ENCODE data around the gene SLC13A3.
A peak's percentile ranks its signal among the peaks of the same experiment; 100 is the strongest.

The SLC13A3 gene, protein sequence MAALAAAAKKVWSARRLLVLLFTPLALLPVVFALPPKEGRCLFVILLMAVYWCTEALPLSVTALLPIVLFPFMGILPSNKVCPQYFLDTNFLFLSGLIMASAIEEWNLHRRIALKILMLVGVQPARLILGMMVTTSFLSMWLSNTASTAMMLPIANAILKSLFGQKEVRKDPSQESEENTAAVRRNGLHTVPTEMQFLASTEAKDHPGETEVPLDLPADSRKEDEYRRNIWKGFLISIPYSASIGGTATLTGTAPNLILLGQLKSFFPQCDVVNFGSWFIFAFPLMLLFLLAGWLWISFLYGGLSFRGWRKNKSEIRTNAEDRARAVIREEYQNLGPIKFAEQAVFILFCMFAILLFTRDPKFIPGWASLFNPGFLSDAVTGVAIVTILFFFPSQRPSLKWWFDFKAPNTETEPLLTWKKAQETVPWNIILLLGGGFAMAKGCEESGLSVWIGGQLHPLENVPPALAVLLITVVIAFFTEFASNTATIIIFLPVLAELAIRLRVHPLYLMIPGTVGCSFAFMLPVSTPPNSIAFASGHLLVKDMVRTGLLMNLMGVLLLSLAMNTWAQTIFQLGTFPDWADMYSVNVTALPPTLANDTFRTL

DNA sequence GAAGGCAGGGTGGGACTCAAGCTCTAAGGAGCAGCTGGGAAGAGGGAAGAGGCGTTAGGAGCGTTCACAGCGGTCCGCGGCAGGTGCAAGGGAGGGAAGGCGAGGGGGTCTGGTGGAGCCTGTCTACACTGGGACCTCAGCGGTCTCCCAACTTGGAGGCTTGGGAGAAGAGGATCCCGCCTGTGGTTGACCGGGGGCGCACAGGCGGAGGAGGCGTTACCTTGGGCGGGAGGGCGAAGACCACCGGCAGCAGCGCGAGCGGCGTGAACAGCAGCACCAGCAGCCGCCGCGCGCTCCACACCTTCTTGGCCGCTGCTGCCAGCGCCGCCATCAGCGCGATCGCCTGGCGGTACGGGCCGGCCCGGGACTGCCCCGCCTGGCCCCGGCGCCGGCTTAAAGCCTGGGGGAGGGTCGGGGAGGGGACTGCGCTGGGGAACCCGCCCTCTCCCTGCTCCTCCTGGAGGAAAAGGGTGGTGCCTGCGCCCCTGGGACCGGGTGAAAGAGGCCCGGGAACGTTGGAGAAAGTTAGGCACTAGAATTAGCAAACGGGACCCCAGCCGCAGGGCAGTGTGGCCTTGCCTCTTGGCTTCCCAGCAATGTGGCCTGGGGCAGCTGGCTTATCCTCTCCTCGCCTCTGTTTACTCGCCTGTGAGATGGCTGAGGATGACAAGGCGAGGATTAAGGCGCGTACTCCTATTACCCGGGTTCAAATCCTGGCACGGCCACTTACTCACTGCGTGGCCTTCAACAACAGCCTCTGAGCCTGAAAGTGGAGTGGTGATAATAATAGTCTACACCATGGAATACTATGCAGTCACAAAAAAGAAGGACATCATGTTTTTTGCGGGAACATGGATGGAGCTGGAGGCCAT is at the start of gene SLC13A3:
Gene SLC13A3 (minus strand): TSS at position 369 of the 872 bp plus-strand sequence. CDS start 38 bp downstream, at position 331.
- no peak for DNase-seq

DNA sequence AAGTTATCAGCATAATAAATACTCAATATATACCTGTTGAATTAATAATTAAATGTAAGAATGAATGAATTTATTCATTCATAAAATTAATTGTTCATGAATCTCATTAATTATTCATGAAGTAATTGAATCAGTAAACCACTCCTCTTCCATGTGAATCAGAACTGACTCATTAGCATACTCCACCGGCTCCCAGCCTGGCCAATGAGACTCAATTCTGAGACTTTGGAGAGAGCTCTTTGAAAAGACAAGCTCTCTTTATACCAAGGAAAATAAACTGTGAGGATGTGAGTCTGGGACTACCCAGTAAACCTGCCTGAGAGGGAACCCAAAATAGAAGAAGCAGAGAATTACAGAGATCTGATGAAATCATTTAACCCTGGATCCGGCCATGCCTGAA is 49.8 kb upstream of the SLC13A3 start:
- no peak for DNase-seq

DNA sequence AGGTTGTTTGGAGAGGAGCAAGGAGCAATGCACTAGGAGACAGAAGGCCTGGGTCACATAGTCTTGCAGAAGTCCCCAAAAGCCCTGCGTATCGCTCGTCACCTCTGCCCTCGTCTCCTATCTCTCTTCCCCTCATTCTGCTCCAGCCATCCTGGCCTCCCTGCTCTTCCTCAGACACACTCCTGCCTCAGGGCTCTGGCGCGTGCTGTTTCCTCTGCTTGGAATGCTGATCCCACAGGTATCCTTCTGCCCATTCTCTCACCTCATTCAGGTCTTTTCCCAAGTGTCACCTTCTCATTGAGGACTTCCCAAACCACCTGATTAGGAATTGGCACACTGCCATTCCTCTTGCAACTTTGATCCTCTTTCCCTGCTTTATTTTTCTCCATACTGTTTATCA is 49.2 kb upstream of the SLC13A3 start:
- no peak for DNase-seq

DNA sequence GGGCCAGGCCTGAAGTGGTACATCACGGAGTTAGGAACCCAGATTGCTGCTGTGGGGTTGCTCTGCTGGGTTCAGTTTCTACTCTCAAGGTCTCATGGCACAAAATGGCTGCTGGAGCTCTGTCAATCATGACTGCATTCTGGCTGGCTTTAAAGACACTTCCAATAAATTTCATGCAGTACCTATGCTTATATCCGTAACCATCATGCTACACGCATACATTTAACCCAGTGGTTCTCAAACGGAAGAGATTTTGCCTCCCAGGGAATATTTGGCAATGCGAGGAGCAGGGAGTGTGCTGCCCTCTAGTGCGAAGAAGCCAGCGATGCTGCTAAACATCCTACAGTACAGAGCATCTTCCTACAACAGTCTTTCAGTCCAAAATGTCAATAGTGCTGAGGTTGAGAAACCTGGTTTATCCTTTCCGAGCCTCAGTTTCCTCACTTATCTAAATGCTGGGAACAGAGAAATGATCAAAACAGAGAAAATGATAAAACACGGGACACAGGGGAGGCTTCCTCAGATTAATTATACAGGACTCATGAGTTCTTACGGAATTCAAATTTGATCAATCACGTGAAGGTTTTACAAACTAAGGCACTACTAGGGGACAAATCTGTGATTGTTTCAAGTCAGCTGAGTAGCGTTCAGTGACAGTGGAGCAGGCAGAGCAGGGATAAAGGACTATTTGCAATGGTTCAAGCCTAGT is 48.5 kb upstream of the SLC13A3 start:
- DNase-seq = no peak

DNA sequence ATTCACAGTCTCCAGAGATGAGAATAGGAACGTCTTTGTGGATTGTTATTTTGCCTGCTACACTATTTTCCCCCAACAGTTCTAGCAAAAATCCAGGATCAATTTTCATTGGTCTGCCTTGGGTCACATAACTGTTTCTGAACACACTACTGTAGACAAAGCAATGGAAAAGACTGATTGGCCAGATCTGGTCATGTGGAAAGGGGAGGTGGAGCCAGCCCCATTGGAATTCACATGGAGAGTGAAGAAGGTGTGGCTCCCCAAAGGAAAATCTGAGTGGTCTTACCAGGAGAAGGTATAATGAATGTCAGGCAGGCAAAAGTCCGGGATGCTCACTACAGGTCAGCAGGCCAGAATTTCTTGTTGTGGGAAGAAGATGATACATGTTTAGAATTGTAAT is 47.5 kb upstream of the SLC13A3 start:
- DNase-seq = no peak

DNA sequence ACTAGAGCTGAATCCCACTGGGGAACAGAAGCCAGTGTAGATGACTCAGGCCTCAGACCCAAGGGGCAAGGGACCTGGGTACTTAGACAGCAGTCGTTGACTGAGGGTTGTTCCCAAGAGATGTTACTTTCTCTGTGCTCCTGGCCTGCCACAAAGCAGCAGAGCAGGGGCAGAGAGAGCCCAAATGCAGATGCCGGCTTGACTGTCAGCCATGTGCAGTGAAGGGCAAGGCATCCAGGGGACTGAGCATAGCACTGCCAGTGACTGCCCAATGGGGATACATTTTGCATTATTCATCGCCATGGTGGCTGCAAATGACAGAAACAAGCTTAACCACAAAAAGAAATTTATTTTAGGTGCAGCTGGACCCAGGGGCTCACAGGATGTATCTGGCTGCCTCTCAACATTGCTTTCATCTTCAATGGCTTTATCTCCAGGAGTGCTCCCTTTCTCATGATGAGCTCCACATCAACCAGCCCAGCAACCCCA is 45.6 kb upstream of the SLC13A3 start:
- no peak for DNase-seq

DNA sequence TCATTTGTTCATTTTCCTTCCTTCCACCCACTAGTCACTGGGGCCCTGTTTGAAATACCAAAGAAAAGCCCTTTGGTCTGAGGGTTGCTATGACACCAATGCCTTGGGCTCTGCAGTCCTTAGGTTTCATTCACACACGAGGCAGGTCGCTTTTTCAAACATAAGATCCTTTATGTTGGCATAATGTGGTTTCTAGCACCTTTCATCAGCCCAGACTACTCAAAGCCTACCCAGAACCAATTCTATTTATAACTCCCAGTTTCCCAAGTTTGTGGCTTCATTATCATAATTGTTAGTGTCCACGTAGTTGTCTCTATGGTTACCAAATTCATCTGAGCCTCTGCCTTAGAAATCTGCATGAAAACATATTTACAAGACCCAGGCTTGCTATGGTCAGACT is 44.6 kb upstream of the SLC13A3 start:
- no peak for DNase-seq

DNA sequence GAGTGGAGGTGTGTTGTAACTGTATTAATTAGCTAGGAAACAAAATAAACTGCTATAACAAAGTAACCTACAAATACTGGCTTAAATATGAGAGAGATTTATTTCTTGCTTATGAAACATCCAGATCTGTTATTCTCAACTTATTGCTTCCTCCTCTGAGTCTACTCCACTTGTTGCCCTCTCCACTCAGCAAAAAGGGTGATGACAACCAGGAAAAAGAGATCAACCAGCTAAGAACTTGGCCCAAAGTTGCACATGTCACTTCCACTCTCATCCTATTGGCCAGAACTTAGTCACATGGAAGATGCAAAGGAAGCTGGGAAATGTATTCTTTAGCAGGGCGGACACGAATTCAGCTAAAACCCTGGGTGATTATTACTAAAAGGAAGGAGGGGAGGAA is 43.2 kb upstream of the SLC13A3 start:
- DNase-seq = no peak

DNA sequence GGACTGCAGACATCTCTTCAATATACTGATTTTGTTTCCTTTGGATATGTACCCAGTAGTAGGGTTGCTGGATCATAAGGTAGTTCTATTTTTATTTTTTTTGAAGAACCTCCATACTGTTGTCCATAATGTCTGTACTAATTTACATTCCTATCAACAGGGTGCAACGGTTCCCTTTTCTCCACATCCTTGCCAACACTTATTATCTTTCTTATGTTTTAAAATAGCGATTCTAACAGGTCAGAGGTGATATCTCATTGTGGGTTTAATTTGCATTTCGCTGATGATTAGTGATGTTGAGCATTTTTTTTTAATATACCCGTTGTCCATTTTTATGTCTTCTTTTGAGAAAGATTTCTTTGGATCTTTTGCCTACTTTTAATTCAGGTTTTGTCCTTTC is 39.9 kb upstream of the SLC13A3 start:
- DNase-seq = no peak

DNA sequence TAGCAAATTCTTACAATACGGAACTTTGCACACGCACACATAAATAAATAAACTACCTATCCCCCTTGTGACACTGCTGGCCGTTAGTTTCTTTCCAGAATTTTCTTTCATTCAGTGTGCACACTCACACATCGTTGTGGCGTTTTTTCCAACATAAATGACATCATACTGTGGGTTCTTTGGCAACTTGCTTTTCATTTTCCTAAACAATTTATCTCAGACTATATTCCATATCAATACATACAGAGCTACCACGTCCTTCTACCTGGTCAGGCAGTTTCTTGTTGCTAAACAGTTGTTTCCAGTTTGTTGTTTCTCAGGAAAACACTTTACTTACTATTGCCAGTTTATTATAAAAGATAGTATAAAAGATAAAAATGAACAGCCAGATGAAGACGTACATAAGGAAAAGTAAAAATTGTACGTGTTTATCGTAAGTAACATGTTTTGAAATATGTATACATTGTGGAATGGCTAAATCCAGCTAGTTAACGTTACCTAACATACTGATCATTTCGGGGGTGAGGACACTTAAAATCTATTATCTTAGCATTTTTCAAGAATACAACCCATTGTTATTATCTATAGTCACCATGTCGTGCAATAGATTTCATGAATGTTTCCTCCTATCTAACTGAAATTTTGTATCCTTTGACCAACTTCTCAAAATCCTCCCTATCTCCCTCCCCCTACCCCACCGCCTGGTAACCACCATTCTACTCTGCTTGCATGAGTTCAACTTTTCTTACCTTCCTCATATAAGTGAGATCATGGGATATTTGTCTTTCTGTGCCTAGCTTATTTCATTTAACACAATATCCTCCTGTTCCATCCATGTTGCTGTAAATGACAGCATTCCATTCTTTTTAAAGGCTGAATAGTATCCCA is 39.2 kb upstream of the SLC13A3 start:
- DNase-seq = no peak

DNA sequence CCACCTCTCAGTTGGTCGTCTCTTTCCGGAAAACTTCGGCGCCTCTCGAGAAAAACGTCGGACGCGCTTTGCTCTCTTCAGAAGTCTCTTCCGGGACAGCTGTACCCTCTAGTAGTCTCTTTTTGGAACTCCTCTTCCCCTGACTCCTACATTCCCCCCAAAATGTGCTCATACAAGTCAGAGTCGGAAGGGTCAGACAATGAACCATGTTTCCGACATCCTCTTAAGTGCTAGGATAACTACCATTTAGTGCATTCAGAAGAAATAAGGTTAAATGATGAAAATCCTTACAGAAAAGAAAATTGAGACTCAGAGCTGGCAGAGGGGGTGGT is 38.5 kb upstream of the SLC13A3 start:
- no peak for DNase-seq

DNA sequence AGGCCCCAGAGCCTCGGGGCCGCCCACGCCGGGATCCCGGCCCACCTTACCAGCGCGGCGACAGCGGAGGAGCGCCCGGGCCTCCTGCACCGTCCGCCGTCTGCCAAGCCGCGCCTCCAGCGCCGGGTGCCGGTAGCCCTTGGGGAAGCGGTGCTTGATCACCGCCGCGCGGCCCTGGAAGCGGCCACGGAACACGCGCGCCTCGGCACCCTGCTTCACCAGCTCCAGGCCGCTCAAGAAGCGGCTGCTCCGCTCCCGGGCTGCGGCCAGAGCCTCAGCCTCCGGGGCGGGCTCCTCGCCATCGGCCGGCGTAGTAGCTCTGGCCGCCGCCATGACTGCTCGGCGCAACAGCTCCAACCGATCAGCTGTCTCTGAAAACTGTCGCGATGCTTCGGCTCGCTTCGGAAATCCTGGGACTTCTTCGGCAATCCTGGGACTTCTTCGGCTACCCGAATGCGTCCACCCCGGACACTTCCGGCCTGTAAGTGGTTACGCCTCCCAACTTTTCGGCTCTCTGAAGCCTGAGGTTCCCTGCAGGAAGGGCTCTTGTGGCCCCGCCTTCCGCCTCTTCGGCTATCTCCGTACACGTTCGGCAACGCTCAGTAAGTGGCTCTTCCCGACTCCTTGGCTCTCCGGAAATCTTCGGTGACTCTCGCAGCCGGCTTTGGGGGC is 38.0 kb upstream of the SLC13A3 start, which contains the start of gene TP53RK:
Gene TP53RK (minus strand): TSS at position 363 of the 672 bp plus-strand sequence. CDS start 30 bp downstream, at position 333.
- peak; percentile 99 for DNase-seq

DNA sequence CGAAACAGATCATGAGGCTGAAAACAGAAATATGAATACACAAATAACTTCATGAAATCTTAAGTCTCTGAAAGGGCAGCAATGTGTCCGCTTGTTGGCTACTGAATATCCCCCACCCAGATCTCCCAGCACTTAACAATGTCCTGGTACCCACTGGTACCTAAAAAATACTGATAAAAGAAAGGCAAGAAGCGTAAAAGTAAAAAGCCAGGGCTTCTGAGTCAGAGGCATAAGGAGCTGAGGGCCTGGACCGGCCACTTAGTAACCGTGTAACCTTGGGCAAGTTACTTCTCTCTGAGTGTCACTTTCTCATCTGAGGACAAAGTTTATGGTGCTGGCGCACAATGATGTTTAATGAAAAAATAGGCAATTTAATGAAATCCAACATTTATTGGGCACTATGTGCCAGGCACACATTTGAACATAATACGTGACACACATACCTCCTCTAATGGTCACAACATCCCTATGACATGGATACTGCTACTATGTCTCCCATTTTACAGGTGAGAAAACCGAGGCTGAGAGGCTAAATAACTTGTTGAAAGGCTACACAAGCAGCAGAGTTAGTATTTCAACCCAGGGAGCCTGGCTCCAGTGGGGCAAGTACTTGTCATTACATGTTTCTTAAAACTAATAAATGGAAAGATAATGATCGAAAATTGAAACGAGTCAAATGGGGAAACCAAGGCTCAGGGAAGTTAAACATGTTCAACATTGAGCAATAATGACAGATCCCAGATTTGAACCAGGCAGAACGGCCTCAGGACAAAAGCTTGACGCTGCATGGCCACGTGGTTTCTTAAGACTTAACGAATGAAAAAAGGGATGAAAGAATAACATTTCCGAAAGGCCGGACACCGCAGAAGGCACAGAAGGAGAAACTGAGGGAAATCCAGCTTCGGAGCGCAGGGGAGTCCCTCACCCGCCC is 37.2 kb upstream of the SLC13A3 start:
- no peak for DNase-seq

DNA sequence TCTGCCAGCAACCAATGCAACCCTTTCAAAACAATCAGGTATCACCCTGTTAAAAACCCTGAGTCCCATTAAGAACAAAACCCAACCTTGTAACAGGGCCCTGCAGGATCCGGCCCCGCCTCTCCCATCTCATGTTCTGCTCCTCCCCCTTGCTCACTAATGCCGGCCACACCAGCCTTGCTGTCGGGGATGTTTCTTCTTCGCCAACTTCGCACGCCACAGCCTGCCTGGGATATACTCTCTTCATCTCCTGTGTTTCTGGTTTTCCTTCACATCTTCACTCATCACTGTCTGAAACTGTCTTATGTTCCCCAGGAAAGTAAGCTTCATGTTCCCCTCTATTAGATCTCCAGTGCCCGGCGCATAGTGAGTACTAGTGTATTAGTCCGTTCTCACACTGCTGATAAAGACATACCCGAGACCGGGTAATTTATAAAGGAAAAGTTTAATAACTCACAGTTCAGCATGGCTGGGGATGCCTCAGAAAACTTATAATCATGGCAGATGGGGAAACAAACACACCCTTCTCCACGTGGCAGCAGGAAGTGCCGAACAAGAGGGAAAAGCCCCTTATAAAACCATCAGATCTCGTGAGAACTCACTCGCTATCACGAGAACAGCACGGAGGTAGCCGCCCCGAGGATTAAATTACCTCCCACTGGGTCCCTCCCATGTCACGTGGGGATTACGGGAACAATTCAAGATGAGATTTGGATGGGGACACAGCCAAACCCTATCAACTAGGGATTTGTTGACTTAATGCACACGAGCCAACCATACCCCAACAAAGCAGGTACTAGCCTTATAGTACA is 32.9 kb upstream of the SLC13A3 start:
- DNase-seq = no peak

DNA sequence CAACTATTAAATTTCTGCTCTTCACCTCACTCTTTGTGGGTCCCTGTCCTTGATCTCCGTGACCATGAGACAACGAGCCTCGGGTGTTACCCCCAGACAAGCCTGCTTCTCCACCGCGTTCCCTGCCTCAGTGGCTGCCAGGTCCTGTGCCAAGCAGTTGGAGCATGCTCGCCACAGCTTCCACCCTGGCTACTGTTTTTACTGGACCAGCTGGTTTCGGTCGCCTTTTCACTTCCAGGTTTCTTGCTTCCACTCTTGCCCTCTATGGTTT is 32.3 kb upstream of the SLC13A3 start:
- DNase-seq = no peak

DNA sequence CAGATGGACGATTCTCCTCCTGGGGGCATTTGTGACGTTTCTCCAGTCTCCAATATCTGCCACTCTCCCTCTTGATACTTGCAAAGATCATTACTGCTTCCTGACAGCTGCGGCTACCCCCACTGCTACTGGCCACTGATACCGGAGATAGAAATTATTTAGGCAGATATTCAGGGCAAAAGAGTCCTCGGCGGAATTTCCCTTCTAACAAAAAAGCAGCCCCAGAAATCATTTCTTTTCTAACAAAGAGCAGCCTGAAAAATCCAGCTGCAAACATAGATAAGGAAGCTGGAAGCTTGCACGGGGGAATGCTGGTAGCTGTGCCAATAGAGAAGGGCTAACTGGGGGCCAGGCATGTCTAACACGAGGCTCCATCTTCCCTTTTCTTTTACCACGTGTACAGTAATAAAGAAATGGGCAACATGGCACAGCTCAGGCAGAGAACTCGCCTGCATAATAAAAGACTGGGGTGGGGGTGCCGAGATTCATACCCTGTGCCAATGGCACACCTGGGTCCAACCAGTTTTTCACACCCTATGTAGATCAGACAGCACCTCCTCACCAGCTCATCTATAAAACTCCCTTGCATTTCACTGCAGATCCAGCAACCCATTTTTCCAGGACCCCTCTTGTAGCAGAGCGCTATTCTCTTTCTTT is 31.9 kb upstream of the SLC13A3 start:
- DNase-seq = no peak

DNA sequence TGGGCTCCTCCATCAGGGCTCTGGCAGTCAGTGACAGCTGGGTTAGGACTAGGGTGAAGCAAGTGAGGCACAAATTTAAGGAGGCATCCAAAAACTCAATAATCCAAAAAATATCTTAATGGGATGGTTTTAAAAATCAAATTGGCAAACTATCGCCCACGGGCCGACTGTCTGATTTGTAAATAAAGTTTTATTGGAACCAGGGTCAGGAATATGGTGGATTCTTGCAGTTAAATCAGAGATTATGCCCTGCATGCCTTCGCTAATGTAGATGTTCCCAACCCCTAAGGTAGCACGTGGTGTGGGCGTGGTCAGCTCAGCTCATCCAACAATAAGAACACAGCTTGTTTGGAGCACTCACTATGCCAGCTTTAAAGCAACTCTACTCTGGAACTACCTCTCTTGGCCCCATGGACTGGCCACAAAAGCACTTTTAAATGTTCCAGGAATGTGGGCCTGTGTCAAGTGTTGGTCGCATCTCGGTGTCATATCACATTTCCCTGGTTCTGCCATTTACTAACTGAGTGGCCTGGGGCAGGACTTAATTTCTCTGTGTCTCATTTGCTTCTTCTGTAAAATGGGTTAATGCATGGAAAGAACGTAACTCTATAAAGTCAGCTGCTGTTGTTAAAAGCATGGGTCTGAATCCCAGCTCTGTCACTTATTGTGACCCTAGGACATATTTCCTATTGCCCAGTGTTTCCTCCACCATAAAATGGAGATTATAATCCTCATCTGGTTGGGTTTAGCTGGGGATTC is 31.0 kb upstream of the SLC13A3 start:
- DNase-seq = no peak

Measured in SIG-M5 (cell line).